Liver (tissue), 9 donors: Measurements from ENCODE around the gene NUDT21. TPM values are rescaled to one million over a fixed set of nuclear protein-coding genes. Genes with fewer than 3 reads are reported as not detected.

Experiments
- DNase-seq: peaks from one replicate; pipeline ENCODE4 v3.0.0-alpha.2; 2017; ENCODE audit warnings: low spot score
- H3K27ac ChIP-seq, 2 donors: one replicate each; pipeline ENCODE4 v1.7.0; 2013; ENCODE audit warnings: inconsistent platforms in 2 of 2, low read length in 2 of 2, control low read depth in 1 of 2, low read depth in 1 of 2, mild to moderate bottlenecking in 1 of 2
- H3K27me3 ChIP-seq, 4 donors: one replicate each; pipeline versions ENCODE4 v1.6.1 to v1.7.0; 2013; ENCODE audit warnings: low read length in 3 of 4, inconsistent platforms in 1 of 4, mild to moderate bottlenecking in 1 of 4, moderate library complexity in 1 of 4; ENCODE audit not compliant: control insufficient read depth in 4 of 4, insufficient read depth in 4 of 4
- H3K36me3 ChIP-seq, 4 donors: one replicate each; pipeline versions ENCODE4 v1.6.1 to v1.7.0; 2013; ENCODE audit warnings: low read length in 3 of 4, mild to moderate bottlenecking in 3 of 4, low read depth in 1 of 4, moderate library complexity in 1 of 4; ENCODE audit not compliant: control insufficient read depth in 4 of 4, insufficient read depth in 3 of 4
- H3K4me1 ChIP-seq, 4 donors: one replicate each; pipeline versions ENCODE4 v1.6.1 to v1.7.0; 2013; ENCODE audit warnings: low read length in 3 of 4, mild to moderate bottlenecking in 3 of 4, moderate library complexity in 1 of 4; ENCODE audit not compliant: control insufficient read depth in 4 of 4, insufficient read depth in 4 of 4
- H3K4me3 ChIP-seq, 3 donors: one replicate each; pipeline versions ENCODE4 v1.6.1 to v1.7.0; 2013; ENCODE audit warnings: low read length in 3 of 3, control low read depth in 1 of 3, low read depth in 1 of 3, mild to moderate bottlenecking in 1 of 3
- H3K9ac ChIP-seq, 2 donors: one replicate each; pipeline ENCODE4 v1.7.0; 2013; ENCODE audit warnings: low read length in 2 of 2, mild to moderate bottlenecking in 2 of 2, moderate library complexity in 2 of 2, control low read depth in 1 of 2, low read depth in 1 of 2
- H3K9me3 ChIP-seq, 4 donors: one replicate each; pipeline versions ENCODE4 v1.6.1 to v1.7.0; 2013; ENCODE audit warnings: low read length in 3 of 4; ENCODE audit not compliant: control insufficient read depth in 4 of 4
- EGR1 ChIP-seq, 2 donors: IDR thresholded peaks; 2 replicates each; pipeline ENCODE4 v1.6.1; 2016 to 2018; ENCODE audit warnings: antibody characterized with exemption in 2 of 2, low read depth in 2 of 2
- FOXA1 ChIP-seq: IDR thresholded peaks from 2 replicates; pipeline ENCODE4 v1.6.1; 2016; ENCODE audit warnings: antibody characterized with exemption
- FOXA2 ChIP-seq: IDR thresholded peaks from 2 replicates; pipeline ENCODE4 v1.6.1; 2016; ENCODE audit warnings: antibody characterized with exemption
- GABPA ChIP-seq, 2 donors: IDR thresholded peaks in 1 of 2; conservative IDR thresholded peaks in 1 of 2; 2 replicates each; pipeline ENCODE4 v1.6.1; 2016; ENCODE audit warnings: antibody characterized with exemption in 2 of 2, mild to moderate bottlenecking in 1 of 2, moderate library complexity in 1 of 2
- HNF4A ChIP-seq, 2 donors: conservative IDR thresholded peaks; 2 replicates each; pipeline ENCODE4 v1.6.1; 2016; ENCODE audit warnings: antibody characterized with exemption in 2 of 2, mild to moderate bottlenecking in 2 of 2
- HNF4G ChIP-seq: IDR thresholded peaks from 2 replicates; pipeline ENCODE4 v1.6.1; 2016; ENCODE audit warnings: antibody characterized with exemption
- JUND ChIP-seq, 2 donors: IDR thresholded peaks; 2 replicates each; pipeline ENCODE4 v1.6.1; 2016; ENCODE audit warnings: antibody characterized with exemption in 2 of 2
- NR2F2 ChIP-seq: IDR thresholded peaks from 2 replicates; pipeline ENCODE4 v1.6.1; 2016; ENCODE audit warnings: antibody characterized with exemption
- RAD21 ChIP-seq, 2 donors: IDR thresholded peaks; 2 replicates each; pipeline ENCODE4 v1.6.1; 2016; ENCODE audit warnings: antibody characterized with exemption in 2 of 2, mild to moderate bottlenecking in 2 of 2
- RXRA ChIP-seq, 2 donors: IDR thresholded peaks; 2 replicates each; pipeline ENCODE4 v1.6.1; 2017 to 2018; ENCODE audit warnings: antibody characterized with exemption in 2 of 2, mild to moderate bottlenecking in 1 of 2
- SP1 ChIP-seq: IDR thresholded peaks from 2 replicates; pipeline ENCODE4 v1.6.1; 2018; ENCODE audit warnings: antibody characterized with exemption, mild to moderate bottlenecking
- TAF1 ChIP-seq: conservative IDR thresholded peaks from 2 replicates; pipeline ENCODE4 v1.6.1; 2016; ENCODE audit warnings: antibody characterized with exemption, mild to moderate bottlenecking
- YY1 ChIP-seq: IDR thresholded peaks from 2 replicates; pipeline ENCODE4 v1.6.1; 2016; ENCODE audit warnings: antibody characterized with exemption, mild to moderate bottlenecking
- ZBTB33 ChIP-seq: IDR thresholded peaks from 2 replicates; pipeline ENCODE4 v1.6.1; 2016; ENCODE audit warnings: antibody characterized with exemption
- polyA plus RNA-seq, 2 donors: library from polyadenylated mRNA; stranded (reverse) in 1 of 2; unstranded in 1 of 2; fragments of 200-250 nt in 1 of 2; fragments of >200 nt in 1 of 2; fragmentation: Nextera tagmentation in 1 of 2; extraction: Ambion mirVana in 1 of 2; gene quantifications; one replicate each; pipeline versions ENCODE4 v1.2.1 to v1.2.3, GENCODE V29; 2013 to 2015
- total RNA-seq, 2 donors: library from RNA; depleted of rRNA; stranded (reverse); fragments of >200 nt; gene quantifications; one replicate each; pipeline ENCODE4 v1.2.3, GENCODE V29; 2014
- TF ChIP-seq, protein P1 (sequence below): IDR thresholded peaks from 2 replicates; pipeline ENCODE4 v1.6.1; 2016; ENCODE audit warnings: antibody characterized with exemption, mild to moderate bottlenecking
- TF ChIP-seq, protein P2 (sequence below): fragments of 150-350 bp; IDR thresholded peaks from 2 replicates; pipeline ENCODE4 v1.5.1; 2017; ENCODE audit warnings: improper control_type of control experiment, low read depth, low read length; ENCODE audit not compliant: missing input control
- TF ChIP-seq, protein P3 (sequence below): IDR thresholded peaks from 2 replicates; pipeline ENCODE4 v1.6.1; 2016; ENCODE audit warnings: antibody characterized with exemption
- TF ChIP-seq, protein P4 (sequence below): IDR thresholded peaks from 2 replicates; pipeline ENCODE4 v1.6.1; 2016; ENCODE audit warnings: antibody characterized with exemption
- donor health status: healthy.
- donor health status: healthy.
- donor health status: healthy.
- donor health status: healthy.
- donor health status: healthy.

Gene NUDT21
- total and polyA plus RNA-seq, 4 donors: 19.3 to 43.9 (median 27.2) TPM

GRCh38 chr16:56448005-56448404 is 3.1 kb downstream of the NUDT21 start:
- H3K36me3 ChIP-seq: peaks cover 1 to 25% (median 9%) of the 10 kb centered on the region in 4 donors
- H3K9me3 ChIP-seq: no peaks in the 10 kb centered on the region
- H3K27me3 ChIP-seq: no peaks in the 10 kb centered on the region
- no peak overlapping the region for H3K4me3 ChIP-seq
- H3K4me1 ChIP-seq: peaks cover 9 to 25% (median 22%) of the 10 kb centered on the region in 4 donors
- H3K9ac ChIP-seq: no peak overlapping the region
- no peak overlapping the region for H3K27ac ChIP-seq
- TF ChIP-seq, protein P1, sequence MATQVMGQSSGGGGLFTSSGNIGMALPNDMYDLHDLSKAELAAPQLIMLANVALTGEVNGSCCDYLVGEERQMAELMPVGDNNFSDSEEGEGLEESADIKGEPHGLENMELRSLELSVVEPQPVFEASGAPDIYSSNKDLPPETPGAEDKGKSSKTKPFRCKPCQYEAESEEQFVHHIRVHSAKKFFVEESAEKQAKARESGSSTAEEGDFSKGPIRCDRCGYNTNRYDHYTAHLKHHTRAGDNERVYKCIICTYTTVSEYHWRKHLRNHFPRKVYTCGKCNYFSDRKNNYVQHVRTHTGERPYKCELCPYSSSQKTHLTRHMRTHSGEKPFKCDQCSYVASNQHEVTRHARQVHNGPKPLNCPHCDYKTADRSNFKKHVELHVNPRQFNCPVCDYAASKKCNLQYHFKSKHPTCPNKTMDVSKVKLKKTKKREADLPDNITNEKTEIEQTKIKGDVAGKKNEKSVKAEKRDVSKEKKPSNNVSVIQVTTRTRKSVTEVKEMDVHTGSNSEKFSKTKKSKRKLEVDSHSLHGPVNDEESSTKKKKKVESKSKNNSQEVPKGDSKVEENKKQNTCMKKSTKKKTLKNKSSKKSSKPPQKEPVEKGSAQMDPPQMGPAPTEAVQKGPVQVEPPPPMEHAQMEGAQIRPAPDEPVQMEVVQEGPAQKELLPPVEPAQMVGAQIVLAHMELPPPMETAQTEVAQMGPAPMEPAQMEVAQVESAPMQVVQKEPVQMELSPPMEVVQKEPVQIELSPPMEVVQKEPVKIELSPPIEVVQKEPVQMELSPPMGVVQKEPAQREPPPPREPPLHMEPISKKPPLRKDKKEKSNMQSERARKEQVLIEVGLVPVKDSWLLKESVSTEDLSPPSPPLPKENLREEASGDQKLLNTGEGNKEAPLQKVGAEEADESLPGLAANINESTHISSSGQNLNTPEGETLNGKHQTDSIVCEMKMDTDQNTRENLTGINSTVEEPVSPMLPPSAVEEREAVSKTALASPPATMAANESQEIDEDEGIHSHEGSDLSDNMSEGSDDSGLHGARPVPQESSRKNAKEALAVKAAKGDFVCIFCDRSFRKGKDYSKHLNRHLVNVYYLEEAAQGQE: no peak
- TF ChIP-seq JUND (IDR thresholded peaks at IDR 0.05) (no peak), TAF1 (no peak), HNF4A (conservative IDR thresholded peaks at IDR 0.05) (no peak), HNF4G (no peak), FOXA2 (no peak), GABPA (IDR thresholded peaks at IDR 0.05 in 1 of 2, conservative IDR thresholded peaks at IDR 0.05 in 1 of 2) (no peak), YY1 (no peak), RXRA (IDR thresholded peaks at IDR 0.05) (no peak), NR2F2 (no peak), SP1 (no peak), FOXA1 (no peak), EGR1 (IDR thresholded peaks at IDR 0.05; ENCODE audit: low read depth in 2 of 2) (no peak), ZBTB33 (no peak), RAD21 (IDR thresholded peaks at IDR 0.05) (no peak)
- TF ChIP-seq, protein P2, sequence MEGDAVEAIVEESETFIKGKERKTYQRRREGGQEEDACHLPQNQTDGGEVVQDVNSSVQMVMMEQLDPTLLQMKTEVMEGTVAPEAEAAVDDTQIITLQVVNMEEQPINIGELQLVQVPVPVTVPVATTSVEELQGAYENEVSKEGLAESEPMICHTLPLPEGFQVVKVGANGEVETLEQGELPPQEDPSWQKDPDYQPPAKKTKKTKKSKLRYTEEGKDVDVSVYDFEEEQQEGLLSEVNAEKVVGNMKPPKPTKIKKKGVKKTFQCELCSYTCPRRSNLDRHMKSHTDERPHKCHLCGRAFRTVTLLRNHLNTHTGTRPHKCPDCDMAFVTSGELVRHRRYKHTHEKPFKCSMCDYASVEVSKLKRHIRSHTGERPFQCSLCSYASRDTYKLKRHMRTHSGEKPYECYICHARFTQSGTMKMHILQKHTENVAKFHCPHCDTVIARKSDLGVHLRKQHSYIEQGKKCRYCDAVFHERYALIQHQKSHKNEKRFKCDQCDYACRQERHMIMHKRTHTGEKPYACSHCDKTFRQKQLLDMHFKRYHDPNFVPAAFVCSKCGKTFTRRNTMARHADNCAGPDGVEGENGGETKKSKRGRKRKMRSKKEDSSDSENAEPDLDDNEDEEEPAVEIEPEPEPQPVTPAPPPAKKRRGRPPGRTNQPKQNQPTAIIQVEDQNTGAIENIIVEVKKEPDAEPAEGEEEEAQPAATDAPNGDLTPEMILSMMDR: no peak
- TF ChIP-seq, protein P3, sequence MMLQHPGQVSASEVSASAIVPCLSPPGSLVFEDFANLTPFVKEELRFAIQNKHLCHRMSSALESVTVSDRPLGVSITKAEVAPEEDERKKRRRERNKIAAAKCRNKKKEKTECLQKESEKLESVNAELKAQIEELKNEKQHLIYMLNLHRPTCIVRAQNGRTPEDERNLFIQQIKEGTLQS: no peak
- TF ChIP-seq, protein P4, sequence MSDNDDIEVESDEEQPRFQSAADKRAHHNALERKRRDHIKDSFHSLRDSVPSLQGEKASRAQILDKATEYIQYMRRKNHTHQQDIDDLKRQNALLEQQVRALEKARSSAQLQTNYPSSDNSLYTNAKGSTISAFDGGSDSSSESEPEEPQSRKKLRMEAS: no peak
- DNase-seq: no peak
